Trophoblast cell (in vitro differentiated cells and primary cell): ENCODE measurements around the gene JAKMIP3.

Experiments
- DNase-seq, 2 donors: peaks; one replicate each; pipeline ENCODE4 v3.0.0-alpha.2; 2016
- H2AFZ ChIP-seq: 2 replicates; pipeline ENCODE4 v1.6.1; 2013; ENCODE audit warnings: low read length, moderate library complexity, mild to moderate bottlenecking; ENCODE audit not compliant: insufficient read depth, poor library complexity
- H2AK5ac ChIP-seq: 2 replicates; pipeline ENCODE4 v1.6.1; 2013; ENCODE audit warnings: mild to moderate bottlenecking, low read length
- H2BK120ac ChIP-seq: 2 replicates; pipeline ENCODE4 v1.6.1; 2013; ENCODE audit warnings: low read length, mild to moderate bottlenecking, moderate library complexity; ENCODE audit not compliant: insufficient read depth, poor library complexity
- H2BK12ac ChIP-seq: 2 replicates; pipeline ENCODE4 v1.6.1; 2013; ENCODE audit warnings: mild to moderate bottlenecking, low read length, moderate library complexity
- H2BK5ac ChIP-seq: 2 replicates; pipeline ENCODE4 v1.6.1; 2013; ENCODE audit warnings: low read length, low read depth, moderate library complexity, mild to moderate bottlenecking; ENCODE audit not compliant: poor library complexity
- H3K14ac ChIP-seq: 2 replicates; pipeline ENCODE4 v1.6.1; 2013; ENCODE audit warnings: mild to moderate bottlenecking, low read length
- H3K18ac ChIP-seq: 2 replicates; pipeline ENCODE4 v1.6.1; 2013; ENCODE audit warnings: mild to moderate bottlenecking, low read length
- H3K23ac ChIP-seq: 2 replicates; pipeline ENCODE4 v1.6.1; 2013; ENCODE audit warnings: low read length
- H3K27ac ChIP-seq: 2 replicates; pipeline ENCODE4 v1.5.1; 2013; ENCODE audit warnings: low read depth, mild to moderate bottlenecking, inconsistent platforms, low read length, moderate library complexity
- H3K27me3 ChIP-seq: 2 replicates; pipeline ENCODE4 v1.6.1; 2013; ENCODE audit warnings: inconsistent platforms, mild to moderate bottlenecking, low read length, moderate library complexity; ENCODE audit not compliant: insufficient read depth
- H3K36me3 ChIP-seq, 2 experiments: 1 replicate in 1 of 2; 2 replicates in 1 of 2; pipeline ENCODE4 v1.6.1; 2013; ENCODE audit warnings: low read length in 2 of 2, mild to moderate bottlenecking in 2 of 2, moderate library complexity in 1 of 2; ENCODE audit not compliant: insufficient read depth in 2 of 2, control insufficient read depth in 1 of 2
- H3K4ac ChIP-seq: 2 replicates; pipeline ENCODE4 v1.6.1; 2013; ENCODE audit warnings: low read depth, mild to moderate bottlenecking, low read length, moderate library complexity
- H3K4me1 ChIP-seq, 2 experiments: 1 replicate in 1 of 2; 2 replicates in 1 of 2; pipeline ENCODE4 v1.6.1; 2013; ENCODE audit warnings: low read length in 2 of 2, mild to moderate bottlenecking in 2 of 2, moderate library complexity in 1 of 2; ENCODE audit not compliant: insufficient read depth in 2 of 2, control insufficient read depth in 1 of 2
- H3K4me2 ChIP-seq: 2 replicates; pipeline ENCODE4 v1.6.1; 2013; ENCODE audit warnings: inconsistent platforms, mild to moderate bottlenecking, low read length, moderate library complexity
- H3K4me3 ChIP-seq: 2 replicates; pipeline ENCODE4 v1.5.1; 2013; ENCODE audit warnings: mild to moderate bottlenecking, low read depth, low read length, inconsistent platforms
- H3K79me1 ChIP-seq: one replicate; pipeline ENCODE4 v1.6.1; 2013; ENCODE audit warnings: low read length
- H3K79me2 ChIP-seq: 2 replicates; pipeline ENCODE4 v1.6.1; 2013; ENCODE audit warnings: low read length, mild to moderate bottlenecking; ENCODE audit not compliant: control insufficient read depth, insufficient read depth, poor library complexity
- H3K9ac ChIP-seq: 2 replicates; pipeline ENCODE4 v1.6.1; 2013; ENCODE audit warnings: mild to moderate bottlenecking, low read length
- H3K9me3 ChIP-seq: 2 replicates; pipeline ENCODE4 v1.6.1; 2013; ENCODE audit warnings: low read depth, mild to moderate bottlenecking, control low read depth, inconsistent platforms, low read length; ENCODE audit not compliant: insufficient read depth
- H4K12ac ChIP-seq: 2 replicates; pipeline ENCODE4 v1.6.1; 2013; ENCODE audit warnings: low read depth, mild to moderate bottlenecking, low read length, moderate library complexity
- H4K8ac ChIP-seq: 2 replicates; pipeline ENCODE4 v1.6.1; 2013; ENCODE audit warnings: low read depth, mild to moderate bottlenecking, low read length, moderate library complexity
- H4K91ac ChIP-seq: one replicate; pipeline ENCODE4 v1.6.1; 2013; ENCODE audit warnings: low read depth, mild to moderate bottlenecking, low read length, moderate library complexity
- WGBS: extraction: QIAGEN DNeasy Blood & Tissue Kit; methylation state at CpG from one replicate; pipeline ENCODE4 v1.1.7; 2013; ENCODE audit warnings: missing lambda C conversion rate; ENCODE audit not compliant: insufficient read length, insufficient coverage; ENCODE audit errors: extremely low coverage; 5-methylcytosine and 5-hydroxymethylcytosine counted together

JAKMIP3 gene

DNA sequence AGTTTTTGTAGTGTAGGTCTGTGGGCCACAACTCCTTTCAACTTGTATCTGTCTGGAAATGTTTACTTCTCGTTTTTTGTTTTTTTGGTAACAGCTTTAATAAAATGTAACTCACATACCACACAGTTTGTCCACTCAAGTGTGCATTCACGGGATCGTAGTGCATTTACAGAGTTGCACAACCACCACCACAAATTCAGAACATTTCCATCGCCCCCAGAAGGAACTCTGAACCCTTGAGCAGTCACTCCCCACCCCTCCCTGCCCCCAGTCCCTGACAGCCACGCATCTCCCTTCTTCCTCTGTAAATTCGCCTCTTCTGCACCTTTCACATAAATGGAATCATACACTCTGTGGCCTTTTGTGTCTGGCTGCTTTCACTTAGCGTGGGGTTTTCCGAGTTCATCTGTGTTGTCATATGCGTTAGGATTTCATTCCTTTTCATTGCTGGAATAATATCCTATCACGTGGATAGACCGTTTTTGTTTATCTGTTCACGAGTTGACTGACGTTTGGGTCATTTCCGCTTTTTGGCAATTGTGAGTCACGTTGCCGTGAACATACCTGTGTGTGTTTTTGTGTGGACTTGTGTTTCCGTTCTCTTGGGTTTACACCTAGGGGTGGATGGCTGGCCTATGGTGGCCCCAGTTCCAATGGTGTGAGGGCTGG is 10.3 kb downstream of the JAKMIP3 start:
- no peak overlapping the region for H3K18ac ChIP-seq
- H2AFZ ChIP-seq = no peak overlapping the region
- no peak overlapping the region for H3K4ac ChIP-seq
- no peak overlapping the region for H2BK12ac ChIP-seq
- H3K4me2 ChIP-seq = no peak overlapping the region
- H3K36me3 ChIP-seq = no peaks in the 10 kb centered on the region
- DNase-seq = no peak
- H3K27me3 ChIP-seq = no peaks in the 10 kb centered on the region
- H3K14ac ChIP-seq = no peak overlapping the region
- no peak overlapping the region for H4K91ac ChIP-seq
- no peak overlapping the region for H2AK5ac ChIP-seq
- no peak overlapping the region for H3K4me3 ChIP-seq
- no peak overlapping the region for H3K27ac ChIP-seq
- no peaks in the 10 kb centered on the region for H3K79me1 ChIP-seq
- no CpG with 5 or more reads among the region's 17 CpGs for WGBS
- no peak overlapping the region for H4K8ac ChIP-seq
- no peak overlapping the region for H4K12ac ChIP-seq
- no peaks in the 10 kb centered on the region for H3K9me3 ChIP-seq
- no peak overlapping the region for H3K9ac ChIP-seq
- H2BK5ac ChIP-seq = no peak overlapping the region
- H3K23ac ChIP-seq = no peak overlapping the region
- H3K79me2 ChIP-seq = no peaks in the 10 kb centered on the region
- no peak overlapping the region for H2BK120ac ChIP-seq
- H3K4me1 ChIP-seq = no peaks in the 10 kb centered on the region

DNA sequence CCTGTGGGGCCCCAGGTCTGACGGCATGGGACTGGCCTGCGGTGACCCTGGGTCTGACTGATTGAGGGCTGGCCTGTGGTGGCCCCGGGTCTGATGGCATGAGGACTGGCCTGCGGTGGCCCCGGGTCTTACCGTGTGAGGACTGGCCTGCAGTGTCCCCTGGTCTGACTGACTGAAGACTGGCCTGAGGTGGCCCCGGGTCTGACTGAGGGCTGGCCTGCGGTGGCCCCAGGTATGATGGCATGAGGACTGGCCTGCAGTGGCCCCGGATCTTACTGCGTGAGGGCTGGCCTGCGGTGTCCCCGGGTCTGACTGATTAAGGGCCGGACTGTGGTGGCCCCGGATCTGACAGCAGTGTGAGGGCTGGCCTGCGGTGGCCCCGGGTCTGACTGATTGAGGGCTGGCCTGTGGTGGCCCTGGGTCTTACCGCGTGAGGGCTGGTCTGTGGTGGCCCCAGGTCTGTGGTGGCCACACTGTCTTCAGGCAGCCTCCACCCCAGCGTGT is 10.9 kb downstream of the JAKMIP3 start:
- H3K4me1 ChIP-seq = no peaks in the 10 kb centered on the region
- no peak overlapping the region for H3K14ac ChIP-seq
- no peak overlapping the region for H3K4ac ChIP-seq
- no peak overlapping the region for H4K12ac ChIP-seq
- H3K27ac ChIP-seq = no peak overlapping the region
- H3K79me2 ChIP-seq = no peaks in the 10 kb centered on the region
- H3K27me3 ChIP-seq = no peaks in the 10 kb centered on the region
- WGBS = no CpG with 5 or more reads among the region's 19 CpGs
- H4K8ac ChIP-seq = no peak overlapping the region
- no peaks in the 10 kb centered on the region for H3K79me1 ChIP-seq
- H2BK5ac ChIP-seq = no peak overlapping the region
- no peak overlapping the region for H2AK5ac ChIP-seq
- H3K36me3 ChIP-seq = no peaks in the 10 kb centered on the region
- H4K91ac ChIP-seq = no peak overlapping the region
- H2AFZ ChIP-seq = no peak overlapping the region
- H3K4me3 ChIP-seq = no peak overlapping the region
- H3K4me2 ChIP-seq = no peak overlapping the region
- no peak for DNase-seq
- H2BK12ac ChIP-seq = no peak overlapping the region
- no peak overlapping the region for H3K18ac ChIP-seq
- no peak overlapping the region for H2BK120ac ChIP-seq
- H3K9me3 ChIP-seq = no peaks in the 10 kb centered on the region
- no peak overlapping the region for H3K9ac ChIP-seq
- no peak overlapping the region for H3K23ac ChIP-seq

DNA sequence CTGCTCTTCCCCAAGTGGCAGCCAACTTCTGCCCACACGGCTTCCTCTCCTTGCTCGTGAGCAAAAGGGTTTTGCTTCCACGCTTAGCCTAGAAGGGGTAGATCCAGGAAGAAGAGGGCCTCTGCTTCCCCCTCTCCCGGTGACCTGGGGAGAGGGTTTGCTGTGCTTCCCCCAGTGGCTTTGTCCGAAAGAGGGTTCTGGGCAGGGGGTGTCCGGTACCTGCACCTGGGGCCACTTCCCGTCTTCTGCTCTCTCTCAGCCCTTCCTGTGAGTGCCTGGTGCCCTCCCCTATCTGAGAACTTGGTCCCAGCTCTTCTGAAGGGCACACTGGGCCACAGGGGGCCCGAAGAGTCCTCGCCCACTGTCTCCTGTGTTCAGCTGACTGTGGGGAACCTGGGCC is 11.3 kb downstream of the JAKMIP3 start:
- no peak overlapping the region for H3K4me3 ChIP-seq
- H2BK5ac ChIP-seq = no peak overlapping the region
- H3K18ac ChIP-seq = no peak overlapping the region
- H3K14ac ChIP-seq = no peak overlapping the region
- H3K27me3 ChIP-seq = no peaks in the 10 kb centered on the region
- no peaks in the 10 kb centered on the region for H3K36me3 ChIP-seq
- no peaks in the 10 kb centered on the region for H3K79me1 ChIP-seq
- no peak overlapping the region for H4K8ac ChIP-seq
- WGBS = no CpG with 5 or more reads among the region's 9 CpGs
- H2AFZ ChIP-seq = no peak overlapping the region
- no peak overlapping the region for H4K91ac ChIP-seq
- no peak overlapping the region for H3K4me2 ChIP-seq
- H3K79me2 ChIP-seq = no peaks in the 10 kb centered on the region
- H4K12ac ChIP-seq = no peak overlapping the region
- H2AK5ac ChIP-seq = no peak overlapping the region
- H3K9me3 ChIP-seq = no peaks in the 10 kb centered on the region
- H2BK120ac ChIP-seq = no peak overlapping the region
- no peak overlapping the region for H2BK12ac ChIP-seq
- no peak overlapping the region for H3K27ac ChIP-seq
- H3K4ac ChIP-seq = no peak overlapping the region
- no peak for DNase-seq
- H3K23ac ChIP-seq = no peak overlapping the region
- H3K9ac ChIP-seq = no peak overlapping the region
- H3K4me1 ChIP-seq = no peaks in the 10 kb centered on the region

DNA sequence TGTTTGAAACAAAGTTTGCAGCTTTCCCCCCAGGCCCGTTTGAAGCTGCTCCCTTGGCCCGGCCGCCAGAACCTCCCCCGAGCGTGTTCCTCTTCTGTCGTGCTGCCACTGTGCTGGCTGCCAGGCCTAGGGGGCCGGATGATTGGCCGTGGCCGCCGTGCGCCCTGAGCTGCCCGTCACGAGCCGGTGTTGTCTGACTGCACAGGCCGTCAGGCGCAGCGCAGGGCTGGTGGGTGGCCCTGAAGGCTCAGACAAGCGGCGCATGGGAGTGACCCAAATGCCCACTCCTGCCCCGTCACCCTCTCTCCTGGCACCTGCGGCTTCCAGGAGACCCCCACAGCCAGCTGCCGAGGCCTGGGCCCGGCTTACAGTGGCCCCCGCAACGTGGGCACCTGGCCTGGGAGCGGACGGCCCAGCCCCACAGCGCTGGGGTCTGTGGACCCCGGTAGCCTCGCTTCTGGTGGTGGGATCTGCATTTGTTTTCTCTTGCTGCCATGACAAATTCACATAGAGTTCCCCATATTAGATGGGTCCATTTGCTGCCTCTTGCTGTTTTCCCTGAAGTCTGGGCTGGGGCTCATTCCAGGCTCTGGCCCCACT is 13.1 kb downstream of the JAKMIP3 start:
- Histone ChIP-seq H3K18ac (no peak overlapping the region), H3K27me3 (no peaks in the 10 kb centered on the region), H3K9ac (no peak overlapping the region), H2BK12ac (no peak overlapping the region), H3K36me3 (no peaks in the 10 kb centered on the region), H3K14ac (no peak overlapping the region), H3K27ac (no peak overlapping the region), H4K8ac (no peak overlapping the region), H3K23ac (no peak overlapping the region), H3K79me2 (no peaks in the 10 kb centered on the region), H3K4me3 (no peak overlapping the region), H3K4ac (no peak overlapping the region), H4K91ac (no peak overlapping the region), H3K9me3 (no peaks in the 10 kb centered on the region), H2AFZ (no peak overlapping the region), H3K79me1 (no peaks in the 10 kb centered on the region), H2AK5ac (no peak overlapping the region), H4K12ac (no peak overlapping the region), H3K4me2 (no peak overlapping the region), H2BK5ac (no peak overlapping the region), H3K4me1 (no peaks in the 10 kb centered on the region), H2BK120ac (no peak overlapping the region)
- no CpG with 5 or more reads among the region's 30 CpGs for WGBS
- no peak for DNase-seq
